GM21717 (cell line): ENCODE measurements around the gene LRR1.
"Not testable (repeated sequence)": the region's sequence is repeated elsewhere in the genome, so short reads cannot be mapped to it uniquely, and the experiment has no call there.

Experiments used
- ATAC-seq: cut with Tn5 transposase; IDR thresholded peaks from one replicate; pipeline ENCODE4 v1.9.1; 2021; ENCODE audit warnings: mild to moderate bottlenecking, moderate library complexity; ENCODE audit not compliant: unreplicated experiment

Gene LRR1

DNA sequence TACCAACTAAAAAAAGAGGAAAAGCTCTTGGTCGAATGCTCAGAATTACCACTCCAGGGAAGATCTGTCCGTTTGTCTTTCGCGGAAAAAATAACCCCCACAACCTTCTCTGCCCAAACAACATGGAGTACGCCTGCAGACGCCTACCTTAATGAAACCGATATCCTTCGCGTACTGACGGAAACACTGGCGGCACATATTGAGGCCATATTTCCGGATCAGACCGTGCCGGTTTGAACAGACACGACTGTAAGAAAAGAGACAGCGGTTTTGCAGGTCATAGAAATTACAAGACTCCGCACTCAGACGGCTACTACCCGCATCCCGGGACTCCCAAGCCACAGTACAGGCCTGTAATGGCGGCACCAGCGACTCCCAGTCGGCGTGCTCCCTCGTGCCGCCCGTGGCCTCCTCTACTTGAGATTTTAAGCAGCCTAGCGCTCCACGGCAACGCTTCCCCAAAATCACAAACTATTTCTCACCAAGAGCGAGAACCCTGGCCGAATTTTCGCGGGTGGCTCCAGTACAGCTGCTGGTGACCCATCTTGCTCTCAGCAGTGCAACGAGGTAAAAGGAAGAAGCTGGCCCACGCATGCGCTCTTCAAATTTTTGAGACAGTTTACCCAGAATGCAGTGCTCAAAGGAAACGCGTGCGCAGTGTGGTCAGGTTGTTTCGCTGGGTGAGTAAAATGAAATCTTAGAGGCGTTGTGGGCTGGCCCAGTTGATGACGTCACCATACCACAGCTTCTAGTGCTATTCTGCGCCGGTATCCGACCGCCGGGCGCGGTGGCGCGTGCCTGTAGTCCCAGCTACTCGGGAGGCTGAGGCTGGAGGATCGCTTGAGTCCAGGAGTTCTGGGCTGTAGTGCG, 12.7 kb upstream of the LRR1 start, which contains the start of gene RPS29:
TSS of gene RPS29 (minus strand) at position 578 of the 870 bp plus-strand sequence. CDS start at position 544, 34 bp downstream.
- ATAC-seq: peak; percentile 90

DNA sequence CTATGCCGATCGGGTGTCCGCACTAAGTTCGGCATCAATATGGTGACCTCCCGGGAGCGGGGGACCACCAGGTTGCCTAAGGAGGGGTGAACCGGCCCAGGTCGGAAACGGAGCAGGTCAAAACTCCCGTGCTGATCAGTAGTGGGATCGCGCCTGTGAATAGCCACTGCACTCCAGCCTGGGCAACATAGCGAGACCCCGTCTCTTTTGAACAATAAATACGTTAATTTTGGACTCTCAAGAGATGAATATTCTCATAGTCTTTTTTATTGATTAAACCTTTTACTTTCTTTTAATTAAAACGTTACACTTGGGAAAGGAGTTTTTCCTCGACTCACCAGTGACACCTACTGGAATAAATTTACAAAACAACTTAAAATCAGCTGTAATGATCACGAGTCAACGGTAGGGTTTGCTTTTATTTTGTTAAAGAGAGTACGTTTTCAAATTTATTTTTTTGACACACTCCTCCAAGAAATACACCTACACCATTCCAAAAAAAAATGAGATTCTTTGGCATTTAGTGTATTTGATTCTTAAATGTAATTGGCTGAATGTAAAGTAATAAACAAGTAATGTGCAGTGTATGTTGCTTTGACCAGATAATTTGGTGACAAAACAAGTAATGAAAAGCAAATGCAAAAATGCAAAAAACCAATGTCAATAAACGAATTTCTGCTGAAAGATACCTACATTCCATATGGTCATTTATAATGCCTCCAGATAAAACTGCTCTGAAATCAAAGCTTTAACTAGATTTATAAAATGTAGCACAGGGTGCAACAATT, 11.9 kb upstream of the LRR1 start:
- ATAC-seq: peak; percentile 25

DNA sequence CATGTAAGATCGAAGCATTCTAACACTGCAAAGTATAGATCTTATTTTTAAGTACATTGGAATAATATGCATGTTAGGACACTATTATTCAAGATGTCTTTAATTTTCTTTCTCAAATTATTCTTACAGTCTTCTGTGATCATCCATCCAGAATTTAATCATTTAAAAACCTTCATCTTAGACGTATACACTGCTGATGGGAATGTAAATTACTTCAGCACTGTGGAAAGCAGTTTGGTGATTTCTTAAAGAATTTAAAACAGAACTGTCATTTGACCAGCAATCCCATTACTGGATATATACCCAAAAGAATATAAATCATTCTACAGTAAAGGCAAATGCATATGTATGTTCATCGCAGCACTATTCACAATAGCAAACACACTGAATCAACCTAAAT, 9.4 kb upstream of the LRR1 start:
- no peak for ATAC-seq

DNA sequence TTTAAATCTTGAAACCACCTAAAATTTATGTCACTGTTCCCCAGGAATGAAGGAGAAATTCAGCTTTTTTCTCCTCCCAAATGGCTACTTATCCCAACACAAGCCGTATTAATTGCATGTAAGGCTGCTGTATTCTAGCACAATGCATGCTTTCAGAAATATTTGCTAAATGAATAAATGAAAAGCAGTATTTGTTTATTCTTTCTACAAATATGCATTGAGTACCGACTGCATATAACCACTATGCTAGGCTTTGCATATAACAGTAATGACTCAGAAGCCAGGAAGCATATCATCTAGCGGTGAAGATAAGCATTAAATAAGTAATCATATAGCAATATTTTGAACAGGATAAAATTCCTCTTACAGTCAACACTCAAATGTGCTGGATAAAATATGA, 5.7 kb upstream of the LRR1 start:
- ATAC-seq: no peak

DNA sequence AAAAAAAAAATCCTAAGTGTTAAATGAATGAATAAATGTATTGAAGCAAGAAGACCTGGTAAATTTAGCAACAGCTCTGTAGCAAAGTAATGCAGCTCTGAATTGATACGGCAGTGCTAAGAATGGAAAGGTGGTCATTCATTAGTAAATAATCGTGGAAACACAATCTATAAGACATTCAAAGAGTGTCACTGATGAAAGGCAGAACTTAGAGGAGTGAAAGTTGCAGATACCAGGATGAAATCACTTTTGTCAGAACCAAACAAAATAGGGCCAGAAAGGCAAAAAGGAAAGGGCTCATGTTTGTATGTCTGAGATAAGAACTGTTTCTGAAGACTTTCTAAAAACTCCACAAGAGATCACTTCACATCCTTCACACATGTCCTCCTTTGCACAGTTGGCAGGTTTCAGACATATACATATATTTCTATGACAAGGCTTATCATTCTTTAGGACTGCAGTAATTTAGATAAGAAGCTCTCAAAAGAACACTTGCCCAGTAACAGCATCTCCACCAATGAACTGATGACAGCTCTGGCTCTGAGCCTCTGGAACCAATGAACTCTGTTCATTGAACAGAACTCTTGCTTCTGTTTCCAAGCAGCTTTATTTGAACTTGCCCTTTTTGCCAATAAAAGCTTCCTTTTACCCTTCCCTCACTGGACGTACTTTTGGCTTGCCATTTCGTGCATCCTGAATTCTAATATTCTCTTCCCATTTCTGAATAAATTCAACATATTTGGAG, 4.2 kb upstream of the LRR1 start:
- ATAC-seq: peak; percentile 25

DNA sequence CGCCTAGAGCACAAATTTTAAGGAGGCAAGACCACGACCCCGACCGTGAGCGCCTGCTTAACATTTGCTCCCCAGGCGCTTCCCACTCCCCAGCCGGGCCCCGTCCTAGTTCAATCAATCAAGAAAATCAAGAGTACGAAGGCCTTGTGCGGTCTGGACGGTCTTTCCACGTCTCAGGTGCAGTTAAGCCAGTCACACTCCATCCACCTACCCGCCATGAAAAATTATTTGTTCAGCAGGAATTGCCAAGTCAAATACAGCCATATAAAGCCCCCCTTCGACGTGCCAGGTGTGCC, 603 bp upstream of the LRR1 start:
- no peak for ATAC-seq

DNA sequence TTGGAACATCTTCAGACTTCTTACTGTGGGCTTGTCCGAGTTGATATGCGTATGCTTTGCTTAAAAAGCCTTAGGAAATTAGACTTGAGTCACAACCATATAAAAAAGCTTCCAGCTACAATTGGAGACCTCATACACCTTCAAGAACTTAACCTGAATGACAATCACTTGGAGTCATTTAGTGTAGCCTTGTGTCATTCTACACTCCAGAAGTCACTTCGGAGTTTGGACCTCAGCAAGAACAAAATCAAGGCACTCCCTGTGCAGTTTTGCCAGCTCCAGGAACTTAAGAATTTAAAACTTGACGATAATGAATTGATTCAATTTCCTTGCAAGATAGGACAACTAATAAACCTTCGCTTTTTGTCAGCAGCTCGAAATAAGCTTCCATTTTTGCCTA, 8.8 kb downstream of the LRR1 start:
- ATAC-seq: no peak

DNA sequence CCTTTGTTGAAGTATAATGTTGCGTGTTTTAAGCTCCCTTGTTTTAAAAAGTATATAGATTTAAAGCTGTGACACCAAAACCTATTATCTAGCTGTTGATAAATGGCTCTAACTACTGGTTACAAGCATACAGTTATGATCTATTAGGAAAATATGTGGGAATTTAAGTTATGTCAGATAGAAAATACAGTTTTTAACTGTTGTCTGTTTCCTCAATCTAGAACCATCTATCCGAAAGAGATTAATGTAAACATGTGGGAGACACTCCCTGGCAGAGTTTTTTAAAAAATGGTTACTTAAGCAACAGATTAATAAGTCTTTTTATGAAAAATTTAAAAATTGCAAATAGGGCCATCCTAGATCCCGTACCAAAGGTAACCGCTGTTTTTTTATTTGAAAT, 13.5 kb downstream of the LRR1 start:
- ATAC-seq: no peak

DNA sequence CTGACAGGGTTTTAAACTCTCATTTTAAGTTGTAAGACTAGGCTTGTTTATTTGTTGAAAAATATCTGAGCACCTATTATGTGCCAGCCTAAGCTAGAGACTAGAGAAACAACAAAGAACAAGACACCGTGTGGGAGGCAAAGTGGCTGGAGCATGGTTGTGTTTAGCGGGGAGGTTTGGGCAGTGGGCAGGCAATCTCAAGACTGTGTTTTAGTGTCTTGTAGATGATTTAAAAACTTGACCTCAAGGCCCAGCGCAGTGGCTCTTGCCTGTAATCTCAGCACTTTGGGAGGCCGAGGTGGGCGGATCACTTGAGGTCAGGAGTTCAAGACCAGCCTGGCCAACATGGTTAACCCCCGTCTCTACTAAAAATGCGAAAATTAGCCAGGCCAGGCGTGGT, 13.9 kb downstream of the LRR1 start:
- no peak for ATAC-seq

DNA sequence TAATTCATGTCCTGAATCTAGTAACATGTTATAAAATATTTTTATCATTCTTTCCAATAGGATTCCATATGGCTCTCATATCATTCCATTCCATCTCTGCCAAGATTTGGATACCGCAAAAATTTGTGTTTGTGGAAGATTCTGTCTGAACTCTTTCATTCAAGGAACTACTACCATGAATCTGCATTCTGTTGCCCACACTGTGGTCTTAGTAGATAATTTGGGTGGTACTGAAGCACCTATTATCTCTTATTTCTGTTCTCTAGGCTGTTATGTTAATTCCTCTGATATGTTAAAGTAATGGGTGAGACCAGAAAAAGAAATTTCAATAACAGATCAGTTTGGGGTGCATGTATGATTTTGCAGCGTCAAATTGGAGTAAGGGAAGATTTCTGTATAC, 15.5 kb downstream of the LRR1 start:
- no peak for ATAC-seq

DNA sequence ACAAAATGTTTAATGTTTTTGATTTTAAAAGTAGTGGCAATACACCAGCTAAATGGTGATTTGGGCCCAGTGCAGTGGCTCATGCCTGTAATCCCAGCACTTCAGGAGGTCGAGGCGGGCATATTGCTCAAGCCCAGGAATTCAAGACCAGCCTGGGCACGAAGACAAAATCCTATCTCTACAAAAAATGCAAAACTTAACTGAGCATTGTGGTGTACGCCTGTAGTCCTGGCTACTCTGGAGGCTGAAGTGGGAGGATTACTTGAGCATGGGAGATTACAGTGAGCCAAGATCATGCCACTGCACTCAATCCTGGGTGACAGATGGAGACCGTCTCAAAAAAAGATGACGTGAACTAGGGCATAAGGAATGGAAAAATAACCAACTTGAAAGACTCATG, 17.0 kb downstream of the LRR1 start:
- no peak for ATAC-seq

DNA sequence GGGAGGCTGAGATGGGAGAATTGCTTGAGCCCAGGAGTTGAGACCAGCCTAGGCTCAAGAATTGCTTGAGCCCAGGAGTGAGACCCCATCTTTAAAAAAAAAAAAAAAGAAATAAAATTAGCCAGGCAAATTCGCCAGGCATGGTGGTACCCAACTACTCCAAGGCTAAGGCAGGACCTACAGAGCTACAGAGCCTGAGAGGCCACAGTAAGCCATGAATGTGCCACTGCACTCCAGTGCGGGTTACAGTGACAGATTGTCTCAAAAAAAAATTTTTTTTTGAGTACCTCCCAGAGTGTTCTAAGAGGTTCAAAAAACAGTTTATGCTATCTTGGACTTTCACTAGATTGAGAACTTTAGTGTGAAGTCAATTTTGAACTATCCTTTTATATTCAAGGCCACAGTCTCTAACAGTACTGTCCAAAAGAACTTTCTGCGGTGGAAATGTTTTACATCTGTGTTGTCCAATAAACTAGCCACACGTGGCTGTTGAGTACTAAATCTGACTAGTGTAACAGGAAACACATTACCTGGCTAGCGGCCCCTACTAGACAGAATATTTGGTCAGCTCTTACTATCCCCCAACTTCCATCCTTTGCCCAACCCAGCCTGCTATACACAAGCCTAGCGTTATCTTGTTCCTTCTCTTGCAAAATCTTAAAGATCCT, 19.2 kb downstream of the LRR1 start:
- ATAC-seq: no peak

DNA sequence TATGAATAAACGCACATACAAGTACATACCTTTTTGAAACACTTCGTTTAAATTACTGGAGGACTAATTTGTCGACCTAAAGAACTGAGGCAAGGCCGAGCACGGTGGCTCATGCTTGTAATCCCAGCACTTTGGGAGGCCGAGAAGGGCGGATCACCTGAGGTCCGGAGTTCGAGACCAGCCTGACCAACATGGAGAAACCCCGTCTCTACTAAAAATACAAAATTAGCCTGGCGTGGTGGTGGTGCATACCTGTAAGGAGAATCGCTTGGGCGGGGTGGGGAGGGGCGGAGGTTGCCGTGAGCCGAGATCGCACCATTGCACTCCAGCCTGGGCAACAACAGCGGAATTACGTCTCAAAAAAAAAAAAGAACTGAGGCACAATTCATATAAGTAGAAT, 20.5 kb downstream of the LRR1 start:
- ATAC-seq: not testable (repeated sequence)

DNA sequence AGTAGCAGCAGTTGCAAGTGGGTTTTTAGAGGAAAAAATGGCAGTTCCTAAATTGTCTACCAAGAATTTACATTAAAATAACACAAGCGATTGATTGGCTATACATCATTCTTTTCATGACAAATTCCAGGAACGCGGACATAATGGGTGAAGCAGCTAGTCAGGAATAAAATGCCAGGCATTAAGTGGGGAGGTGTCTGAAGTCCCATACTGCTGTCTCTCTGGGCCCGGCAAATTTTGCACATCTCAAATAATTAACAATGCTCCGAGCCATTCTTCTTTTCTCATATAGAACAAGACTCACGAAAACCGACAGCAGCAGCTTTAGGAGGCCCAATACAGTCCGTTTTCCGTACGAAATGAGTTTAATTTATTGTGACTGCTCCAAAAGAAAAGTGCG, 21.0 kb downstream of the LRR1 start:
- ATAC-seq: no peak

DNA sequence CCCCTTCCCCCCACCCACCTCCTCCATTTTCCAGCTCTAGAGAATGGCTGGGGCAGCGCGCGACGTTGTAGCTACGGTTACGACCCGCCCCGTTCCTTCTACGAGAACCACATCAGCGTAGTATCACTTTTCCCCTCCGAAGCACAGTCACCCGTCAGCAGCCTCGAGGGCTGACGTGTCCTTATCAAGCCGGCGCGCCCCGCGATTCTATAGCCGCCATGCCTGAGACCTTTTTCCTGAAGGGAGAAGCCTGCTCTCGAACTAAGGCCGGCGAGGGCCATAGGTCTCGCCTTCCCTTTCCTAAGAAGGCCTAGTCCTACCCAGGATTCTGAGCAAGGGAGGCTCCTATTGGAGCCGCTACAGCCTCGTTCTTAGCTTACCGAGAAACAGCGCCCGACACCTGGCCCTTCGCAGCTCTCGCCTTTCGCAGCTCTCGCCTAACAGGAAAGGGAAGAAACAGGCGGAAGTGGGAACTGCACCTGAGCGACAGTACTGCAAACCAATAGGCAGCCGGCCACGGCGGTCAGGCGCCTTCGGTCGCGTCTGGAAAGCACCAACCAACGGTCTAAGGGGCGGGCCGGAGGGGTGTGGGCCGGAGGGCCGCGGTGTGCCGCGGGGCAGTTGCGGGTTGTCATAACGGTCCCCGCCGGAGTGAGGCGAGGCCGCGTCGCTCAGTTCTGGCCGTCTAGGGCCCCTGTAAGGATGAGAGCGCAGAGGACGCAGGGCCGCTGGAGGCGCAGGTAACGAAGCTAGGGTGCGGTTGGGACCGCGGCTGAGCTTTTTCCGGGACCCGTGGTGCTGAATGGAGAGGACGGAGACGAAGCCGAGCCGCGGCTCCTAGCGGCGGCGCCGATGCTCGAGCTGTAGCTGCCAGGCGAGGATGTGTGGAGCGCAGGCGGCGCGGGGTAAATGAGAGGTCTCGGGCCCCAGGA, 21.7 kb downstream of the LRR1 start, which contains the start of the genes MGAT2 and RPL36AL:
TSS of gene MGAT2 (plus strand) at position 618 of the 932 bp plus-strand sequence. CDS start 470 bp downstream, outside the sequence.
TSS of gene RPL36AL (minus strand) at position 445 of the 932 bp plus-strand sequence. CDS start 1,522 bp downstream, outside the sequence.
- peak; percentile 93 for ATAC-seq

DNA sequence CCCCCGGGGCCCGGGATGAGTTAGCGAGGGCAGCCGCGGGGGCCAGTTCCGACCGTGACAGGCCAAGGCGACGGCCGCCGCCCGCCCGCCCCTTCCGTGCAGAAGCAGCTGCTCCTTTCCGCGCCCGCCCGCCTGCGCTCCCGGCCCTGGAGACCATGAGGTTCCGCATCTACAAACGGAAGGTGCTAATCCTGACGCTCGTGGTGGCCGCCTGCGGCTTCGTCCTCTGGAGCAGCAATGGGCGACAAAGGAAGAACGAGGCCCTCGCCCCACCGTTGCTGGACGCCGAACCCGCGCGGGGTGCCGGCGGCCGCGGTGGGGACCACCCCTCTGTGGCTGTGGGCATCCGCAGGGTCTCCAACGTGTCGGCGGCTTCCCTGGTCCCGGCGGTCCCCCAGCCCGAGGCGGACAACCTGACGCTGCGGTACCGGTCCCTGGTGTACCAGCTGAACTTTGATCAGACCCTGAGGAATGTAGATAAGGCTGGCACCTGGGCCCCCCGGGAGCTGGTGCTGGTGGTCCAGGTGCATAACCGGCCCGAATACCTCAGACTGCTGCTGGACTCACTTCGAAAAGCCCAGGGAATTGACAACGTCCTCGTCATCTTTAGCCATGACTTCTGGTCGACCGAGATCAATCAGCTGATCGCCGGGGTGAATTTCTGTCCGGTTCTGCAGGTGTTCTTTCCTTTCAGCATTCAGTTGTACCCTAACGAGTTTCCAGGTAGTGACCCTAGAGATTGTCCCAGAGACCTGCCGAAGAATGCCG, 22.6 kb downstream of the LRR1 start:
- peak; percentile 23 for ATAC-seq

DNA sequence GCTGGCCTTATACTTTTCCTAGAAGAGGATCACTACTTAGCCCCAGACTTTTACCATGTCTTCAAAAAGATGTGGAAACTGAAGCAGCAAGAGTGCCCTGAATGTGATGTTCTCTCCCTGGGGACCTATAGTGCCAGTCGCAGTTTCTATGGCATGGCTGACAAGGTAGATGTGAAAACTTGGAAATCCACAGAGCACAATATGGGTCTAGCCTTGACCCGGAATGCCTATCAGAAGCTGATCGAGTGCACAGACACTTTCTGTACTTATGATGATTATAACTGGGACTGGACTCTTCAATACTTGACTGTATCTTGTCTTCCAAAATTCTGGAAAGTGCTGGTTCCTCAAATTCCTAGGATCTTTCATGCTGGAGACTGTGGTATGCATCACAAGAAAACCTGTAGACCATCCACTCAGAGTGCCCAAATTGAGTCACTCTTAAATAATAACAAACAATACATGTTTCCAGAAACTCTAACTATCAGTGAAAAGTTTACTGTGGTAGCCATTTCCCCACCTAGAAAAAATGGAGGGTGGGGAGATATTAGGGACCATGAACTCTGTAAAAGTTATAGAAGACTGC, 23.4 kb downstream of the LRR1 start:
- ATAC-seq: no peak

DNA sequence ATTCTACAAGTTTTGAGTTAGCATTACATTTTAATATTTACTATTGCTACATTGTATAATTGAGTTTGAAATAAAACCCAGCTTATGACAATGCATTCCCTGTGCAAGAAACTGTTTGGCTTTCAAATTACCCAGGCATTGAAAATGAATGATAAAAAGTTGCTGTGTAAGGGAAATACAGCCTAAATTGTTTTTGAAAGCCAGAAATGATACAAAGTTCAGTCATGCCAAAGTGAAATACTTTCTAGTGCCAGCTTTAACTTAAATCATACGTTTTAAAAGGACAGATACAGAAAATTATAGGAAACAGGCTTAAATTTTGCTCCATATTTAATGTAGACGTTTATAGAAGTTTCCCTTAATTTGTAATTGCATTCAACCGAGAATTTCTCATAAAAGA, 24.6 kb downstream of the LRR1 start:
- ATAC-seq: no peak
